Activated CD4-positive, alpha-beta T cell treated with anti-CD3 and anti-CD28 coated beads for 36 hours (primary cell): ENCODE results near the gene RMI2. TPM values are rescaled to one million over a fixed set of nuclear protein-coding genes. Genes with fewer than 3 reads are reported as not detected.
A peak's percentile ranks its signal among the peaks of the same experiment; 100 is the strongest.
"Not testable (repeated sequence)": the region's sequence is repeated elsewhere in the genome, so short reads cannot be mapped to it uniquely, and the experiment has no call there.

ENCODE experiments used
- ATAC-seq: fragments of 200-7000 bp; cut with Tn5 transposase; one replicate; pipeline ENCODE4 v1.10.0; 2021; ENCODE audit warnings: mild to moderate bottlenecking, moderate library complexity
- CTCF ChIA-PET: fragments of 350-600 bp; sonication (Branson Sonifier 250); formaldehyde crosslinking; loops from one replicate; lab custom pipeline; 2021; ENCODE audit warnings: antibody characterized with exemption; lab: Charles Lee
- POLR2A ChIA-PET: fragments of 350-600 bp; sonication (Branson Sonifier 250); formaldehyde crosslinking; loops from one replicate; lab custom pipeline; 2021; ENCODE audit warnings: antibody characterized with exemption, inconsistent platforms; lab: Charles Lee
- DNase-seq: peaks from one replicate; pipeline ENCODE4 v3.0.0-alpha.2; 2020
- H3K27ac Mint-ChIP-seq: one replicate; pipeline ENCODE4 v1.8.0; 2021; ENCODE audit warnings: mixed read lengths
- H3K27me3 Mint-ChIP-seq: one replicate; pipeline ENCODE4 v1.8.0; 2021; ENCODE audit warnings: mixed read lengths
- H3K36me3 Mint-ChIP-seq: one replicate; pipeline ENCODE4 v1.8.0; 2021; ENCODE audit warnings: low read depth, mixed read lengths
- H3K4me1 Mint-ChIP-seq: one replicate; pipeline ENCODE4 v1.8.0; 2021; ENCODE audit warnings: mixed read lengths
- H3K4me3 Mint-ChIP-seq: one replicate; pipeline ENCODE4 v1.8.0; 2021; ENCODE audit warnings: mild to moderate bottlenecking, moderate library complexity, mixed read lengths
- H3K9me3 Mint-ChIP-seq: one replicate; pipeline ENCODE4 v1.8.0; 2021; ENCODE audit warnings: low read depth, mixed read lengths
- intact Hi-C, 2 experiments: fragments of 100-400 bp; cut with DNase I in 1 of 2; cut with micrococcal nuclease in 1 of 2; formaldehyde crosslinking; loops; one replicate each; pipeline versions ENCODE4 v1.14.2 to v1.15.1; 2022 to 2024; cut with DNase I, micrococcal nuclease
- total RNA-seq, 2 experiments: library from RNA; stranded (reverse); gene quantifications; one replicate each; pipeline ENCODE4 v1.2.3, GENCODE V29; 2021

RMI2 gene
- total RNA-seq, 2 experiments from 2014 or later: 56.0 to 69.8 TPM

- intact Hi-C loops: loop anchor here (1.0 to 5.0 kb wide), 3 partner anchors 44 to 392 kb away; no protein-coding TSS in a partner anchor
- Mint-ChIP-seq H3K36me3 (peaks cover 22% of the 10 kb centered on the region), H3K4me1 (peaks cover 67% of the 10 kb centered on the region), H3K4me3 (peak overlapping the region; percentile 46), H3K9me3 (no peaks in the 10 kb centered on the region), H3K27ac (peak overlapping the region; percentile 23), H3K27me3 (peaks cover 7% of the 10 kb centered on the region)
- POLR2A ChIA-PET: interaction anchor here (1.1 to 1.4 kb wide), 2 partner anchors 102 to 105 kb away, joined by 5 read pairs; no protein-coding TSS in a partner anchor
- DNase-seq: peak; percentile 79
- CTCF ChIA-PET: interaction anchor here (0.6 to 2.2 kb wide), 18 partner anchors 13 to 403 kb away, joined by 3 to 18 read pairs (median 4); partner anchors contain the start of genes SOCS1 and TNP2
- ATAC-seq: no peak
These were observed 11.5 kb downstream of the RMI2 start for GRCh38 chr16:11356573-11357331.

GRCh38 chr16:11358531-11358930 lies 13.3 kb downstream of the RMI2 start:
- POLR2A ChIA-PET: no interaction called here
- peaks cover 7% of the 10 kb centered on the region for H3K27me3 Mint-ChIP-seq
- H3K4me3 Mint-ChIP-seq: no peak overlapping the region
- CTCF ChIA-PET: interaction anchor here (0.6 to 2.5 kb wide), 5 partner anchors 13 to 394 kb away, joined by 3 to 8 read pairs (median 5); no protein-coding TSS in a partner anchor
- H3K27ac Mint-ChIP-seq: no peak overlapping the region
- no peak for ATAC-seq
- H3K4me1 Mint-ChIP-seq: peaks cover 75% of the 10 kb centered on the region
- intact Hi-C loops: loop anchor here in 1 of 2 experiments (5.0 kb wide), 2 partner anchors 46 to 266 kb away; no protein-coding TSS in a partner anchor
- H3K36me3 Mint-ChIP-seq: peaks cover 13% of the 10 kb centered on the region
- H3K9me3 Mint-ChIP-seq: no peaks in the 10 kb centered on the region
- DNase-seq: no peak

GRCh38 chr16:11359370-11359769 lies 14.1 kb downstream of the RMI2 start:
- ATAC-seq (no peak), DNase-seq (no peak)
- intact Hi-C loops: loop anchor here in 1 of 2 experiments (5.0 kb wide), 2 partner anchors 47 to 267 kb away; no protein-coding TSS in a partner anchor
- Mint-ChIP-seq H3K4me1 (peaks cover 74% of the 10 kb centered on the region), H3K27me3 (peaks cover 7% of the 10 kb centered on the region), H3K9me3 (no peaks in the 10 kb centered on the region), H3K4me3 (no peak overlapping the region), H3K27ac (no peak overlapping the region), H3K36me3 (peaks cover 8% of the 10 kb centered on the region)
- ChIA-PET POLR2A (no interaction called here), CTCF (interaction anchor here (0.6 to 2.5 kb wide), 4 partner anchors 13 to 395 kb away, joined by 3 to 8 read pairs (median 6); no protein-coding TSS in a partner anchor)

DNA sequence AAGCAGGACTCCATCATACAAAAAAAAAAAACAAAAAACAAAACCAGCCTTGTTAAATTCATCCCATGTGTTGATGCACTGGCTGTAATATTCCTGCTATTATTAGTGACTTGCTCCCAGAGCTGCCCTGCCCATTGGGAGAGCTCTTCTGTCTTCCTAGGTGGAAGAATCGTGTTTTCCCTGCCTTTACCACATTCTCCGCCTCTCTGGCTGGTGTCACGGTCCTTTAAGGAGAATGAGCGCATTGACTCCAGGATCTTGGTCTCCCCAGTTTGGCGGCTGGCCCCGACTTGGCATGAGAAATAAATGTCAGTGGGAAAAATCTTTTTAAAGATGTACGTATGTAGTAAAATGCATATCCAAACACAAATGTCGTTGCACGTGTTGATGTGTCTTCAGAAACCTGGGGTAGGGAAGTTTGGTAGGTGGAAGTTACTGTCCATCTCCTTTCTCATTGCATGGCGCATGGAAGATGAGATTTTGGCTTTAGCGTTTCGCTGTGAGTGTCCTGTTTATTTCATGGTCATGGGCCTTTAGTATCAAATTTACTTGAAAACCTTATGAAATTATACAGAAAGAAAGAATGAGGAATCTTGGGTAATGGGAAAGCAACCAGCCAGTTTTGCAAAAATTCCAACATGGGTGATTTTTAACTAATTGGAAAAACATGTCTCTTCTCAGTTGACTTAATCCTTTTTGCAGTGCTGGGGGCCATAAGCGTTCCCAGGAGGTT lies 15.5 kb downstream of the RMI2 start:
- Mint-ChIP-seq H3K4me3 (peak overlapping the region; percentile 45), H3K27ac (peak overlapping the region; percentile 61), H3K27me3 (peaks cover 7% of the 10 kb centered on the region), H3K36me3 (peaks cover 6% of the 10 kb centered on the region), H3K4me1 (peaks cover 71% of the 10 kb centered on the region), H3K9me3 (no peaks in the 10 kb centered on the region)
- no peak for DNase-seq
- ATAC-seq: no peak
- intact Hi-C loops: loop anchor here in 1 of 2 experiments (1.0 kb wide), 1 partner anchor 13 kb away; no protein-coding TSS in a partner anchor
- POLR2A ChIA-PET: no interaction called here
- CTCF ChIA-PET: interaction anchor here (0.9 to 1.6 kb wide), 3 partner anchors 35 to 401 kb away, joined by 3 to 5 read pairs (median 3); no protein-coding TSS in a partner anchor

- H3K27ac Mint-ChIP-seq: peak overlapping the region; percentile 61
- H3K9me3 Mint-ChIP-seq: no peaks in the 10 kb centered on the region
- DNase-seq: peak; percentile 54
- peak overlapping the region; percentile 45 for H3K4me3 Mint-ChIP-seq
- intact Hi-C loops: loop anchor here in 1 of 2 experiments (1.0 kb wide), 1 partner anchor 14 kb away; no protein-coding TSS in a partner anchor
- CTCF ChIA-PET: interaction anchor here (1.5 to 1.6 kb wide), 2 partner anchors 10 to 397 kb away, joined by 4 to 5 read pairs; no protein-coding TSS in a partner anchor
- peaks cover 3% of the 10 kb centered on the region for H3K36me3 Mint-ChIP-seq
- POLR2A ChIA-PET: no interaction called here
- peaks cover 7% of the 10 kb centered on the region for H3K27me3 Mint-ChIP-seq
- ATAC-seq: peak; percentile 27
- H3K4me1 Mint-ChIP-seq: peaks cover 60% of the 10 kb centered on the region
These were observed 16.6 kb downstream of the RMI2 start for GRCh38 chr16:11361701-11362451.

- no peak for ATAC-seq
- peaks cover 3% of the 10 kb centered on the region for H3K27me3 Mint-ChIP-seq
- intact Hi-C loops: no loop called here
- ChIA-PET POLR2A (interaction anchor here (0.6 to 1.3 kb wide), 2 partner anchors 108 to 547 kb away, joined by 4 to 6 read pairs; partner anchors contain the start of gene SOCS1), CTCF (interaction anchor here (0.7 to 0.8 kb wide), 2 partner anchors 9 kb away, joined by 3 to 4 read pairs; no protein-coding TSS in a partner anchor)
- H3K9me3 Mint-ChIP-seq: no peaks in the 10 kb centered on the region
- H3K4me3 Mint-ChIP-seq: no peak overlapping the region
- no peak for DNase-seq
- H3K4me1 Mint-ChIP-seq: peaks cover 54% of the 10 kb centered on the region
- peaks cover 3% of the 10 kb centered on the region for H3K36me3 Mint-ChIP-seq
- H3K27ac Mint-ChIP-seq: no peak overlapping the region
These were observed 18.6 kb downstream of the RMI2 start for GRCh38 chr16:11363927-11364258.

DNA sequence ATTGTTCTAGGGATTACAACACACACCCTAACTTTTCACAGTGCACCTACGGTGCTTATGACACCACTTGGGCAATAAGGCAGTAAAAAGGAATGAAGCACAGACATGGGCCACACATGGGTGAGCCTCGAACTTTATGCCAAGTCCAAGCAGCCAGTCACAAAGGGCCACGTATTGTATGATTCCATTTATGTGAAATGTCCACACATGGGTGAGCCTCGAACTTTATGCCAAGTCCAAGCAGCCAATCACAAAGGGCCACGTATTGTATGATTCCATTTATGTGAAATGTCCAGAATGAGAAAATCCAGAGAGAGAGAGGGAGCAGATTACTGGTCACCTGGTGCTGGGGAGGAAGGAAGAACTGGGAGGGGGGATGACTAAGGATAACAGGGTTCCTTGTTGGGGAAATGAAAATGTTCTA lies 22.2 kb downstream of the RMI2 start:
- no peaks in the 10 kb centered on the region for H3K27me3 Mint-ChIP-seq
- CTCF ChIA-PET: interaction anchor here (0.6 to 1.0 kb wide), 2 partner anchors 396 to 973 kb away, joined by 3 read pairs; no protein-coding TSS in a partner anchor
- no peak overlapping the region for H3K4me3 Mint-ChIP-seq
- peaks cover 43% of the 10 kb centered on the region for H3K4me1 Mint-ChIP-seq
- POLR2A ChIA-PET: no interaction called here
- no peak overlapping the region for H3K27ac Mint-ChIP-seq
- no peaks in the 10 kb centered on the region for H3K9me3 Mint-ChIP-seq
- no peak for ATAC-seq
- H3K36me3 Mint-ChIP-seq: peaks cover 1% of the 10 kb centered on the region
- no peak for DNase-seq
- intact Hi-C loops: no loop called here

- H3K9me3 Mint-ChIP-seq: no peaks in the 10 kb centered on the region
- peaks cover 18% of the 10 kb centered on the region for H3K4me1 Mint-ChIP-seq
- intact Hi-C loops: no loop called here
- DNase-seq: peak; percentile 49
- no peaks in the 10 kb centered on the region for H3K36me3 Mint-ChIP-seq
- ATAC-seq: peak; percentile 74
- ChIA-PET CTCF (interaction anchor here (0.6 to 2.4 kb wide), 8 partner anchors 9 to 422 kb away, joined by 3 to 9 read pairs (median 5); no protein-coding TSS in a partner anchor), POLR2A (no interaction called here)
- H3K4me3 Mint-ChIP-seq: no peak overlapping the region
- H3K27me3 Mint-ChIP-seq: no peaks in the 10 kb centered on the region
- no peak overlapping the region for H3K27ac Mint-ChIP-seq
These were observed 25.0 kb downstream of the RMI2 start for GRCh38 chr16:11370084-11370931.

DNA sequence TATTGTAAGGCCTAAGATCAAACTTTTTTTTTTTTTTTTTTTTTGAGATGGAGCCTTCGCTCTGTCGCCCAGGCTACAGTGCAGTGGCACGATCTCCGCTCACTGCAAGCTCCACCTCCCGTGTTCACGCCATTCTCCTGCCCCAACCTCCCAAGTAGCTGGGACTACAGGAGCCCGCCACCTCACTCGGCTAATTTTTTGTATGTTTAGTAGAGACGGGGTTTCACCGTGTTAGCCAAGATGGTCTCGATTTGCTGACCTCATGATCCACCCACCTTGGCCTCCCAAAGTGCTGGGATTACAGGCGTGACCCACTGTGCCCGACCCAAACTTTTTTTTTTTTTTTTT lies 25.6 kb downstream of the RMI2 start:
- DNase-seq, POLR2A ChIA-PET, H3K27me3 Mint-ChIP-seq, H3K36me3 Mint-ChIP-seq, ATAC-seq, intact Hi-C loops, H3K4me3 Mint-ChIP-seq, H3K27ac Mint-ChIP-seq, H3K9me3 Mint-ChIP-seq: not testable (repeated sequence)
- H3K4me1 Mint-ChIP-seq: peaks cover 16% of the 10 kb centered on the region
- CTCF ChIA-PET: interaction anchor here (0.6 to 2.4 kb wide), 9 partner anchors 8 to 592 kb away, joined by 3 to 9 read pairs (median 5); no protein-coding TSS in a partner anchor
